A673 (cell line): ENCODE results near the gene SPRED3. TPM values are rescaled to one million over a fixed set of nuclear protein-coding genes. Genes with fewer than 3 reads are reported as not detected.
"Not testable (repeated sequence)": the region's sequence is repeated elsewhere in the genome, so short reads cannot be mapped to it uniquely, and the experiment has no call there.

Experiments used
- BruUV-seq: library from RNA; stranded (reverse); fragments of 400-500 nt; replicated peaks from 2 replicates; lab custom pipeline; 2021; lab: Mats Ljungman, UMichigan
- CTCF ChIA-PET: fragments of 300-600 bp; sonication (Branson Sonifier 250); formaldehyde crosslinking; loops from one replicate; lab custom pipeline; 2022; ENCODE audit warnings: antibody characterized with exemption; lab: Charles Lee
- POLR2A ChIA-PET: fragments of 300-600 bp; sonication (Branson Sonifier 250); formaldehyde crosslinking; loops from one replicate; lab custom pipeline; 2022; ENCODE audit warnings: antibody characterized with exemption; ENCODE audit not compliant: low non-redundant PET; lab: Charles Lee
- DNase-seq: peaks from one replicate; pipeline ENCODE4 v3.0.0-alpha.2; 2015; ENCODE audit warnings: low spot score
- H3K27ac ChIP-seq: fragments of 200-600 bp; sonication (generic); 2 replicates; pipeline ENCODE4 v1.5.1; 2016; ENCODE audit warnings: mixed run types, low read depth, mild to moderate bottlenecking, mixed read lengths, antibody characterized with exemption, low read length; ENCODE audit not compliant: poor library complexity, severe bottlenecking
- H3K27me3 ChIP-seq: fragments of 200-600 bp; sonication (generic); replicated peaks from 2 replicates; pipeline ENCODE4 v1.6.1; 2017; ENCODE audit warnings: mixed run types, low read depth, mild to moderate bottlenecking, mixed read lengths, antibody characterized with exemption, low read length; ENCODE audit not compliant: insufficient read depth, poor library complexity
- H3K36me3 ChIP-seq: fragments of 200-600 bp; sonication (generic); 2 replicates; pipeline ENCODE4 v1.6.1; 2016; ENCODE audit warnings: mixed run types, mild to moderate bottlenecking, mixed read lengths, antibody characterized with exemption, low read length; ENCODE audit not compliant: insufficient read depth, poor library complexity, severe bottlenecking
- H3K4me1 ChIP-seq: fragments of 200-600 bp; sonication (generic); 2 replicates; pipeline ENCODE4 v1.6.1; 2017; ENCODE audit warnings: mixed run types, mild to moderate bottlenecking, mixed read lengths, antibody characterized with exemption, low read length; ENCODE audit not compliant: insufficient read depth, poor library complexity, severe bottlenecking
- H3K4me3 ChIP-seq: fragments of 200-600 bp; sonication (generic); 2 replicates; pipeline ENCODE4 v1.5.1; 2016; ENCODE audit warnings: low read depth, mixed run types, mild to moderate bottlenecking, mixed read lengths, low read length; ENCODE audit not compliant: poor library complexity, severe bottlenecking
- H3K9me3 ChIP-seq: fragments of 200-600 bp; sonication (generic); 2 replicates; pipeline ENCODE4 v1.6.1; 2016; ENCODE audit warnings: mixed run types, low read depth, mild to moderate bottlenecking, mixed read lengths, antibody characterized with exemption, low read length; ENCODE audit not compliant: poor library complexity, severe bottlenecking
- CTCF ChIP-seq: fragments of 300-800, 200-600 bp; sonication (generic); conservative IDR thresholded peaks from 2 replicates; pipeline ENCODE4 v1.5.1; 2017; ENCODE audit warnings: low read depth, mild to moderate bottlenecking, antibody characterized with exemption, low read length, moderate library complexity, mixed read lengths
- EZH2 ChIP-seq: fragments of 200-600 bp; sonication (generic); IDR thresholded peaks from 2 replicates; pipeline ENCODE4 v1.6.1; 2017; ENCODE audit warnings: borderline replicate concordance, low read depth, mild to moderate bottlenecking, mixed read lengths, antibody characterized with exemption, low read length; ENCODE audit not compliant: poor library complexity, severe bottlenecking
- intact Hi-C: fragments of 100-400 bp; cut with micrococcal nuclease; formaldehyde crosslinking; loops from one replicate; pipeline ENCODE4 v1.10.0; 2022; ENCODE audit not compliant: unreplicated experiment
- total RNA-seq: library from RNA; stranded (reverse); gene quantifications from 2 replicates; pipeline ENCODE4 v1.2.3, GENCODE V29; 2021

The SPRED3 gene
- total RNA-seq, 1 experiment from 2014 or later: 6.2 TPM

GRCh38 chr19:38361633-38362075, 26.8 kb upstream of the SPRED3 start:
- CTCF ChIA-PET: interaction anchor here (0.6 to 0.7 kb wide), 2 partner anchors 22 to 358 kb away, joined by 3 to 5 read pairs; no protein-coding TSS in a partner anchor
- intact Hi-C loops: no loop called here
- no peaks in the 10 kb centered on the region for H3K4me1 ChIP-seq
- TF ChIP-seq EZH2 (no peak), CTCF (no peak; the same call in 1 of the 2 replicates)
- BruUV-seq: no TSS peak
- no peaks in the 10 kb centered on the region for H3K9me3 ChIP-seq
- DNase-seq: peak; percentile 89
- H3K36me3 ChIP-seq: no peaks in the 10 kb centered on the region
- H3K4me3 ChIP-seq: peak overlapping the region; percentile 50
- POLR2A ChIA-PET: no interaction called here
- no peak overlapping the region for H3K27ac ChIP-seq
- peaks cover 37% of the 10 kb centered on the region for H3K27me3 ChIP-seq

- Histone ChIP-seq H3K9me3 (no peaks in the 10 kb centered on the region), H3K27ac (no peak overlapping the region), H3K27me3 (peaks cover 37% of the 10 kb centered on the region), H3K36me3 (no peaks in the 10 kb centered on the region), H3K4me3 (peak overlapping the region; percentile 50), H3K4me1 (no peaks in the 10 kb centered on the region)
- intact Hi-C loops: no loop called here
- BruUV-seq: no TSS peak
- TF ChIP-seq CTCF (no peak), EZH2 (no peak)
- CTCF ChIA-PET: interaction anchor here (0.7 kb wide), 1 partner anchor 358 kb away, joined by 3 read pairs; no protein-coding TSS in a partner anchor
- DNase-seq: peak; percentile 81
- POLR2A ChIA-PET: no interaction called here
Measured at GRCh38 chr19:38362076-38362945, 26.2 kb upstream of the SPRED3 start.

GRCh38 chr19:38362946-38363688, 25.4 kb upstream of the SPRED3 start:
- intact Hi-C loops, H3K9me3 ChIP-seq, H3K27ac ChIP-seq, H3K36me3 ChIP-seq, DNase-seq, CTCF ChIA-PET, H3K4me1 ChIP-seq, POLR2A ChIA-PET, BruUV-seq: not testable (repeated sequence)
- H3K4me3 ChIP-seq: peak overlapping the region; percentile 50
- H3K27me3 ChIP-seq: peaks cover 35% of the 10 kb centered on the region
